GM12878 (cell line): Measurements from ENCODE around the gene DAGLA.

Source experiments
- BCL3 ChIP-seq: IDR thresholded peaks from 2 replicates; pipeline ENCODE4 v1.6.1; 2011; ENCODE audit warnings: borderline replicate concordance, low read depth, mild to moderate bottlenecking, moderate library complexity, low read length; ENCODE audit not compliant: insufficient read depth, poor library complexity, severe bottlenecking
- BMI1 ChIP-seq: fragments of 450-650 bp; IDR thresholded peaks from 2 replicates; pipeline ENCODE4 v1.6.1; 2016; ENCODE audit warnings: mild to moderate bottlenecking, moderate library complexity, borderline replicate concordance
- CHD4 ChIP-seq: fragments of 200-600 bp; sonication (generic); IDR thresholded peaks from 2 replicates; pipeline ENCODE4 v1.6.1; 2016; ENCODE audit warnings: mild to moderate bottlenecking
- CTCF ChIP-seq, 3 experiments: IDR thresholded peaks in 2 of 3; conservative IDR thresholded peaks in 1 of 3; 2 replicates each; pipeline ENCODE4 v1.5.1; 2011; ENCODE audit warnings: low read depth in 3 of 3, low read length in 3 of 3, mild to moderate bottlenecking in 3 of 3, control low read depth in 2 of 3, moderate library complexity in 2 of 3, inconsistent platforms in 1 of 3, mixed read lengths in 1 of 3; ENCODE audit not compliant: control insufficient read depth in 2 of 3, insufficient read depth in 1 of 3; ENCODE audit errors: extremely low read depth in 1 of 3
- ESRRA ChIP-seq: IDR thresholded peaks from 2 replicates; pipeline ENCODE4 v1.6.1; 2012; ENCODE audit warnings: mild to moderate bottlenecking, low read length, improper control_type of control experiment
- JUNB ChIP-seq: IDR thresholded peaks from 2 replicates; pipeline ENCODE4 v1.6.1; 2016; ENCODE audit warnings: antibody characterized with exemption, mild to moderate bottlenecking
- KLF5 ChIP-seq: fragments of 450-650 bp; IDR thresholded peaks from 2 replicates; pipeline ENCODE4 v1.6.1; 2014; ENCODE audit warnings: mild to moderate bottlenecking; ENCODE audit not compliant: partially characterized antibody
- MXI1 ChIP-seq: fragments of 150-350 bp; IDR thresholded peaks from 2 replicates; pipeline ENCODE4 v1.6.1; 2011; ENCODE audit warnings: low read depth, mild to moderate bottlenecking, inconsistent platforms, low read length, improper control_type of control experiment
- POLR2A ChIP-seq: IDR thresholded peaks from 2 replicates; pipeline ENCODE4 v1.6.1; 2011; ENCODE audit warnings: low read depth, mild to moderate bottlenecking, low read length
- SMARCA5 ChIP-seq: fragments of 450-650 bp; IDR thresholded peaks from 2 replicates; pipeline ENCODE4 v1.6.1; 2017; ENCODE audit warnings: mild to moderate bottlenecking
- TCF3 ChIP-seq: IDR thresholded peaks from 2 replicates; pipeline ENCODE4 v1.6.1; 2012; ENCODE audit warnings: low read depth, mild to moderate bottlenecking, low read length, borderline replicate concordance; ENCODE audit not compliant: insufficient read depth

GRCh38 chr11:61775606-61776554 lies 95.7 kb downstream of the DAGLA start:
- TF ChIP-seq POLR2A (no peak), BCL3 (no peak), KLF5 (no peak), CTCF (IDR thresholded peaks at IDR 0.05 in 2 of 3, conservative IDR thresholded peaks at IDR 0.05 in 1 of 3; ENCODE audit: control insufficient read depth in 2 of 3, extremely low read depth in 1 of 3, insufficient read depth in 1 of 3, low read depth in 3 of 3, low read length in 3 of 3) (no peak), TCF3 (no peak), SMARCA5 (no peak), BMI1 (no peak), ESRRA (no peak), JUNB (no peak), MXI1 (no peak), CHD4 (no peak)
